WERI-Rb-1 (cell line): ENCODE data around the gene CCDC93.

Experiments used
- DNase-seq: peaks from one replicate; pipeline ENCODE4 v3.0.0-alpha.2; 2020
- H3K27ac ChIP-seq: fragments of 250-450 bp; sonication (Bioruptor Pico); 2 replicates; pipeline ENCODE4 v1.5.1; 2020; ENCODE audit warnings: mild to moderate bottlenecking, moderate library complexity
- H3K27me3 ChIP-seq: fragments of 250-450 bp; sonication (Bioruptor Pico); 2 replicates; pipeline ENCODE4 v1.5.1; 2021; ENCODE audit warnings: mild to moderate bottlenecking, low read depth, moderate library complexity; ENCODE audit not compliant: insufficient read depth, severe bottlenecking
- H3K36me3 ChIP-seq: fragments of 250-450 bp; sonication (Bioruptor Pico); 2 replicates; pipeline ENCODE4 v1.5.1; 2020; ENCODE audit warnings: mild to moderate bottlenecking, moderate library complexity
- H3K4me3 ChIP-seq: 2 replicates; pipeline ENCODE4 v1.5.1; 2011; ENCODE audit warnings: low read depth, mild to moderate bottlenecking, control low read depth, low read length
- H3K9me3 ChIP-seq: fragments of 250-450 bp; sonication (Bioruptor Pico); 2 replicates; pipeline ENCODE4 v1.5.1; 2021; ENCODE audit warnings: mild to moderate bottlenecking, moderate library complexity; ENCODE audit not compliant: severe bottlenecking
- TF ChIP-seq, protein P1 (sequence below): IDR thresholded peaks from 2 replicates; pipeline ENCODE4 v1.5.1; 2011; ENCODE audit warnings: low read depth, mild to moderate bottlenecking, control low read depth, inconsistent platforms, low read length

Gene CCDC93

DNA sequence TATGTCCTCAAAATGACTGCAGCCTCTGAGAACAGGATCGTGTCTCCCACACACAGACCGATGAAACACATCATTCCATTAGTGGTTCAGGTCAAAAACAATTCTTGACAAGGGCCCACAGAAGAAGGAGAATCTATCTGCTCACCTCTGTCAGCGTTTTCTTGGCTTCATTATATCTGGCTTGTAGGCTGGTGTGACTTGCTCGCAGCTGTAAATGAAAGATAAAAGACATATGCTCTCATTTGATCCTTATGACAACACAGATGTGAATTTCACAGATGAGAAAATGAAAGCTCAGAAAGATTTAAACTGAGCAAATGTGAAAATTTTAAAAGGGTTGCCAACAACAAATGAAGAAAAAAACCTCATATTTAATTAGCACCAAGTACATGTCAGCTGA, 61.6 kb downstream of the CCDC93 start:
- Histone ChIP-seq H3K27ac (no peak overlapping the region), H3K27me3 (no peaks in the 10 kb centered on the region), H3K4me3 (no peak overlapping the region), H3K36me3 (peaks cover 25% of the 10 kb centered on the region), H3K9me3 (no peaks in the 10 kb centered on the region)
- TF ChIP-seq, protein P1, sequence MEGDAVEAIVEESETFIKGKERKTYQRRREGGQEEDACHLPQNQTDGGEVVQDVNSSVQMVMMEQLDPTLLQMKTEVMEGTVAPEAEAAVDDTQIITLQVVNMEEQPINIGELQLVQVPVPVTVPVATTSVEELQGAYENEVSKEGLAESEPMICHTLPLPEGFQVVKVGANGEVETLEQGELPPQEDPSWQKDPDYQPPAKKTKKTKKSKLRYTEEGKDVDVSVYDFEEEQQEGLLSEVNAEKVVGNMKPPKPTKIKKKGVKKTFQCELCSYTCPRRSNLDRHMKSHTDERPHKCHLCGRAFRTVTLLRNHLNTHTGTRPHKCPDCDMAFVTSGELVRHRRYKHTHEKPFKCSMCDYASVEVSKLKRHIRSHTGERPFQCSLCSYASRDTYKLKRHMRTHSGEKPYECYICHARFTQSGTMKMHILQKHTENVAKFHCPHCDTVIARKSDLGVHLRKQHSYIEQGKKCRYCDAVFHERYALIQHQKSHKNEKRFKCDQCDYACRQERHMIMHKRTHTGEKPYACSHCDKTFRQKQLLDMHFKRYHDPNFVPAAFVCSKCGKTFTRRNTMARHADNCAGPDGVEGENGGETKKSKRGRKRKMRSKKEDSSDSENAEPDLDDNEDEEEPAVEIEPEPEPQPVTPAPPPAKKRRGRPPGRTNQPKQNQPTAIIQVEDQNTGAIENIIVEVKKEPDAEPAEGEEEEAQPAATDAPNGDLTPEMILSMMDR: no peak
- no peak for DNase-seq

DNA sequence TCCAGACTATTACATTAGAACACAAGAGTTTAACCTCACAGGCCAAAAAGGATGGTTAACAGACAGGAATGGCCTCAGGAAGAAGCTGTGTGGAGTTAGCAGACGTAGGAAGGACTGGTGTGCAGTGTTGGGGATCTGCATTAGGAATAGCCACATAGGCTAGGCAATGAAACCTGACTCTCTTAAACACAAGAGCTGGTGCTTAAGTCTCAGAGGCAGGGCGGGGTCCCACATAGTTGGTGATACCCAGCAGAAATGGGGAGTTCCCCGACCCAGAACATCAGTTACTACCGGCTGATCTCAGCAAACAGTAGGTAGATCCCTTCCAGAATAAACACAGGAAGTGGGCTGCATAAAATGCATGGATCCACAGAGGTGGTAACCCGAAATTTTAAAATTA, 64.1 kb downstream of the CCDC93 start:
- Histone ChIP-seq H3K27me3 (no peaks in the 10 kb centered on the region), H3K9me3 (no peaks in the 10 kb centered on the region), H3K36me3 (peaks cover 39% of the 10 kb centered on the region), H3K27ac (no peak overlapping the region), H3K4me3 (no peak overlapping the region)
- DNase-seq: no peak
- TF ChIP-seq, protein P1: no peak

DNA sequence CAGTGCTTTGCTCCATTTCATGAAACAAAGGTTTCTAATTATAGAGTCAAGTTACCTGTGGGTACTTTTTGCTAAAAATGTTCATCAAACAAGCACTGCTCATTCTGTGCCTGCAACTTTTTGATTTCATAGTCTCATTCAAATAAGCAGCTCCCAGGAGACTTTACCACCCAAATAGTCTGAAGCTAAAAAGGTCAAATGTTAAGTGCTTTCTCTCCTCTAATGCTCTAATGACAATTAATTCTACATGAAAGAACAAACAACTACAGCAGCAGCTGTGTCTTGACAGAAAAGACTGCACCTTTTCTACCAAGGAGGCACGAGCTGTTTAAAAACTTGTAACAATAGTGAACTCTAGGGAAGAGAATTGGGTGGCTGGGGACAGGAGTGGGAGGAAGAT, 65.3 kb downstream of the CCDC93 start:
- peaks cover 39% of the 10 kb centered on the region for H3K36me3 ChIP-seq
- DNase-seq: no peak
- TF ChIP-seq, protein P1: no peak
- no peak overlapping the region for H3K27ac ChIP-seq
- no peaks in the 10 kb centered on the region for H3K27me3 ChIP-seq
- no peak overlapping the region for H3K4me3 ChIP-seq
- H3K9me3 ChIP-seq: no peaks in the 10 kb centered on the region

DNA sequence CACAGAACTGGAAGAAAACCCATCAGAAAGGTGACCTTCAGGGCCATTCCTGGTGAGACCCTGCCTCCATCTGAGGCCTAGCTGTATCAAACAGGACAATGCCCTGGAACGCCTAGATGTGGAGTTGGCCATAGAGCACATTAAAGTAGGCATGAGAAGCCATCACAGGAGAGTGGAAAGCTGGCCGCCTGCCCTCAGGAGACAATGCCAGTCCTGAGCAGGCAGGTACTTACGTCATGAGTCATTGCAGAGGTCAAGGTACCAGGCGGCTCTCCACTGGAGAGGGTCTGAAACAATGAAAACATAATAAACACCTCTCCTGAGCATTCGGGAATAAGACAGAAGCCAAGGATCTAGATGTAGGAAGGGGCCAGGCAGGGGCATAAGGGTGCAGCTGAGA, 68.6 kb downstream of the CCDC93 start:
- Histone ChIP-seq H3K9me3 (no peaks in the 10 kb centered on the region), H3K27ac (no peak overlapping the region), H3K36me3 (peaks cover 31% of the 10 kb centered on the region), H3K4me3 (no peak overlapping the region), H3K27me3 (no peaks in the 10 kb centered on the region)
- TF ChIP-seq, protein P1: no peak
- DNase-seq: no peak

DNA sequence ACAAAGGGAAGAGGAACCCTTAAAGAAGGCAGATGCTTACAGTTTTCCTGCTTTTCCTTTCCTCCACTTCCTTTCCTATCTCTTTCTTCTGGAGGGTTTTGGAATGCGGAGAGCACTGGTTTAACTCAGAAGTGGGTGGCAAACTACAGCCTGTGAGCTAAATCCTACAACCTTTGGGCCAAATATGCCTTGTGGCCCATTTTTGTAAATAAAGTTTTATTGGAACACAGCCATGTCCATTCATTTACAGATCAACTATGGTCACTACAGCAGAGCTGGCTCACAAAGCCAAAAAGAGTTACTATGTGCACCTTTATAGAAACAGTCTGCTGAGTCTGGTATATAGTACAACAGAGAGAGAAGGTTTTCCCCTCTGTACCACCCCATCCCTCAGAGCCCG, 69.1 kb downstream of the CCDC93 start:
- TF ChIP-seq, protein P1: no peak
- H3K36me3 ChIP-seq: peaks cover 31% of the 10 kb centered on the region
- no peak for DNase-seq

DNA sequence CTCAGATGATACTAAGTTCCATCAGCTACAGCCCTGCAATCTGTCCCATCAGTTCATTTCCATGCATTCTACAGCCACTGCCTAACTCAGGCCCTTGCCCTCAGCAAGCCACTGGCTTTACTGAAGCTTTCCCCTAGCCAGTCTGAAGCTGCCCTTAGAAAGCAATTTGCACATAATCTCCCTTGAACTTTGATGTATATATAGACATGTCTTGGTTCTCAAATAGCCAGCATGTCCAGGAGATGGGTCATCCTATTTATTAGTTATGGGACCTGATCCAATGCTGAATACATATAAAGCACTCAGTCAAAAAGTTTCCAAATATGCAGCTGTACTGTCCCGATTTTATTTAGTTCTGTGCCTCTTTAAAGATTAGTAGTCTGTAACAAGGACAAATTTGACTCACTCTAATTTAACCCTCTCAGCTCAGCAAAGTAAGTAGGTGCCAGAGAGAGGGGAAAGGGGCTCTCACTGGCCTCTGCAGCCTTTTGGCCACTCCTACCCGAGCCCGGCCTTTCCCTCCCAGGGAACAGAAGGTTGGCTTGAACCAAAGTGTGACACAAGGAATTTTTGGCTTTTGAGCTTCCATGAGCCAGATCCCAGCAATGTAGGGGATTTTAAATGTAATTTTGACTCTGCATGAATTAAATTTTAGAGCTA, 70.7 kb downstream of the CCDC93 start:
- no peaks in the 10 kb centered on the region for H3K9me3 ChIP-seq
- TF ChIP-seq, protein P1: no peak
- peaks cover 27% of the 10 kb centered on the region for H3K36me3 ChIP-seq
- no peak for DNase-seq
- no peaks in the 10 kb centered on the region for H3K27me3 ChIP-seq
- no peak overlapping the region for H3K4me3 ChIP-seq
- no peak overlapping the region for H3K27ac ChIP-seq

More for the DNA sequence above, 69.1 kb downstream of the CCDC93 start:
- no peaks in the 10 kb centered on the region for H3K27me3 ChIP-seq
- no peaks in the 10 kb centered on the region for H3K9me3 ChIP-seq
- no peak overlapping the region for H3K4me3 ChIP-seq
- no peak overlapping the region for H3K27ac ChIP-seq
